ENCODE data around the gene VN1R5. TPM values are rescaled to one million over a fixed set of nuclear protein-coding genes. Genes with fewer than 3 reads are reported as not detected.
A peak's percentile ranks its signal among the peaks of the same experiment; 100 is the strongest.

VN1R5 gene
- total RNA-seq, 2 experiments from 2014 or later: not detected

DNA sequence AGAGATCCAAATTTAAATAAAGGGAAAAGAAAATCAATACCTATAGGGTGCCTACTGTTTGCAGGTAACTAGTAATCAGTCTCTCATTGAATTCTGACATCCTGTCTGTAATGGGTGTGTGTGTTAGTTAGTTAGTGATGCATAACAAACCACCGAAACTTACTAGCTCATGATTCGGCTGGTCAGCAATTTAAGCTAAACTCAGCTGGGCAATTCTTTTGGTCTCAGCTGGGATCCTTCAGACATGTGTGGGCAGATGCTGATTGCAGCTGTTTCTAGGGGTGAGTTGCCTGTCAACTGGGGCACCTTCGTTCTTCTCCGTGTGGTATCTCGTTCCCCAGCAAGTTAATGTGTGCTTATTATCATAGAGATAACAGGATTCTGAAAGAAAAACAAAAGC lies 43.9 kb upstream of the VN1R5 start:
- Histone ChIP-seq H3K9me3 (ENCODE audit: low read length) (no peaks in the 10 kb centered on the region), H3K27ac (ENCODE audit: low read depth, low read length, poor library complexity, severe bottlenecking) (no peak overlapping the region), H3K79me2 (ENCODE audit: insufficient read depth, low read depth, low read length) (peaks cover 34% of the 10 kb centered on the region), H3K9me2 (ENCODE audit: insufficient read depth, low read length) (no peaks in the 10 kb centered on the region), H3K4me2 (ENCODE audit: low read length) (peak overlapping the region; percentile 55), H3K4me1 (ENCODE audit: insufficient read depth, low read length, poor library complexity, severe bottlenecking) (peaks cover 36% of the 10 kb centered on the region), H3K36me3 (ENCODE audit: insufficient read depth, low read length) (peaks cover 26% of the 10 kb centered on the region), H2AFZ (ENCODE audit: low read length) (peak overlapping the region; percentile 85), H3K4me3 (ENCODE audit: low read depth, low read length, poor library complexity, severe bottlenecking) (peak overlapping the region; percentile 21), H4K20me1 (ENCODE audit: insufficient read depth, low read length) (peaks cover 10% of the 10 kb centered on the region)
- DNase-seq (ENCODE audit: low spot score): peak; percentile 44
- intact Hi-C loops (cut with micrococcal nuclease; ENCODE audit: unreplicated experiment): loop anchor here (5.0 to 10.0 kb wide), 4 partner anchors 120 to 647 kb away; partner anchors contain the start of genes AHCTF1, CNST, TFB2M and ZNF496
- POLR2A ChIA-PET: interaction anchor here (0.5 to 1.0 kb wide), 2 partner anchors 145 to 816 kb away, joined by 3 read pairs; no protein-coding TSS in a partner anchor
- TF ChIP-seq, protein P1, sequence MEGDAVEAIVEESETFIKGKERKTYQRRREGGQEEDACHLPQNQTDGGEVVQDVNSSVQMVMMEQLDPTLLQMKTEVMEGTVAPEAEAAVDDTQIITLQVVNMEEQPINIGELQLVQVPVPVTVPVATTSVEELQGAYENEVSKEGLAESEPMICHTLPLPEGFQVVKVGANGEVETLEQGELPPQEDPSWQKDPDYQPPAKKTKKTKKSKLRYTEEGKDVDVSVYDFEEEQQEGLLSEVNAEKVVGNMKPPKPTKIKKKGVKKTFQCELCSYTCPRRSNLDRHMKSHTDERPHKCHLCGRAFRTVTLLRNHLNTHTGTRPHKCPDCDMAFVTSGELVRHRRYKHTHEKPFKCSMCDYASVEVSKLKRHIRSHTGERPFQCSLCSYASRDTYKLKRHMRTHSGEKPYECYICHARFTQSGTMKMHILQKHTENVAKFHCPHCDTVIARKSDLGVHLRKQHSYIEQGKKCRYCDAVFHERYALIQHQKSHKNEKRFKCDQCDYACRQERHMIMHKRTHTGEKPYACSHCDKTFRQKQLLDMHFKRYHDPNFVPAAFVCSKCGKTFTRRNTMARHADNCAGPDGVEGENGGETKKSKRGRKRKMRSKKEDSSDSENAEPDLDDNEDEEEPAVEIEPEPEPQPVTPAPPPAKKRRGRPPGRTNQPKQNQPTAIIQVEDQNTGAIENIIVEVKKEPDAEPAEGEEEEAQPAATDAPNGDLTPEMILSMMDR (conservative IDR thresholded peaks at IDR 0.05; ENCODE audit: low read length): no peak
- no peak for TF ChIP-seq EZH2phosphoT487 (IDR thresholded peaks at IDR 0.05; ENCODE audit: borderline replicate concordance, low read depth, low read length)
- BruUV-seq (replicated peaks): no TSS peak
- CTCF ChIA-PET (ENCODE audit: unreplicated experiment): no interaction called here

- POLR2A ChIA-PET: interaction anchor here (0.6 to 1.0 kb wide), 2 partner anchors 61 to 144 kb away, joined by 3 read pairs; no protein-coding TSS in a partner anchor
- no peak for DNase-seq (ENCODE audit: low spot score)
- CTCF ChIA-PET (ENCODE audit: unreplicated experiment): no interaction called here
These were observed 43.0 kb upstream of the VN1R5 start for GRCh38 chr1:247212627-247213617.

More at GRCh38 chr1:247212627-247213617, 43.0 kb upstream of the VN1R5 start:
- no TSS peak for BruUV-seq (replicated peaks)
- Histone ChIP-seq H3K9me2 (ENCODE audit: insufficient read depth, low read length) (no peaks in the 10 kb centered on the region), H3K36me3 (ENCODE audit: insufficient read depth, low read length) (peaks cover 17% of the 10 kb centered on the region), H3K27ac (ENCODE audit: low read depth, low read length, poor library complexity, severe bottlenecking) (no peak overlapping the region), H3K4me2 (ENCODE audit: low read length) (no peak overlapping the region), H3K9me3 (ENCODE audit: low read length) (no peaks in the 10 kb centered on the region), H4K20me1 (ENCODE audit: insufficient read depth, low read length) (peaks cover 10% of the 10 kb centered on the region), H3K4me1 (ENCODE audit: insufficient read depth, low read length, poor library complexity, severe bottlenecking) (peaks cover 36% of the 10 kb centered on the region), H3K4me3 (ENCODE audit: low read depth, low read length, poor library complexity, severe bottlenecking) (no peak overlapping the region), H2AFZ (ENCODE audit: low read length) (peak overlapping the region; percentile 85; the same call in 1 of the 2 replicates), H3K79me2 (ENCODE audit: insufficient read depth, low read depth, low read length) (peaks cover 25% of the 10 kb centered on the region)
- intact Hi-C loops (cut with micrococcal nuclease; ENCODE audit: unreplicated experiment): loop anchor here (5.0 to 10.0 kb wide), 4 partner anchors 119 to 648 kb away; partner anchors contain the start of genes AHCTF1, CNST, TFB2M and ZNF496
- no peak for TF ChIP-seq EZH2phosphoT487 (IDR thresholded peaks at IDR 0.05; ENCODE audit: borderline replicate concordance, low read depth, low read length)
- TF ChIP-seq, protein P1 (conservative IDR thresholded peaks at IDR 0.05; ENCODE audit: low read length): no peak
